ENCODE results near the gene RHBDD1.

GRCh38 chr2:226794196-226794661, 41.6 kb upstream of the RHBDD1 start:
- TF ChIP-seq CTCF (IDR thresholded peaks at IDR 0.05; ENCODE audit: low read length) (no peak), EZH2 (IDR thresholded peaks at IDR 0.05; ENCODE audit: borderline replicate concordance, low read length) (no peak)
